Measurements from ENCODE around the gene KLHL6.

- TF ChIP-seq POLR2AphosphoS5 (IDR thresholded peaks at IDR 0.05) (no peak), CTCF (IDR thresholded peaks at IDR 0.05) (no peak)
Observed at GRCh38 chr3:183494341-183494740, 61.2 kb downstream of the KLHL6 start.
